IMR-90 (cell line): ENCODE data around the gene TRAF3IP1.

Experiments used
- MXI1 ChIP-seq: IDR thresholded peaks from 2 replicates; pipeline ENCODE4 v1.6.1; 2012; ENCODE audit warnings: low read depth, mild to moderate bottlenecking, low read length, moderate library complexity, borderline replicate concordance
- NFE2L2 ChIP-seq: fragments of 150-350 bp; IDR thresholded peaks from 2 replicates; pipeline ENCODE4 v1.6.1; 2016; ENCODE audit warnings: low read depth, mild to moderate bottlenecking, low read length
- POLR2A ChIP-seq: IDR thresholded peaks from 2 replicates; pipeline ENCODE4 v1.6.1; 2012; ENCODE audit warnings: mild to moderate bottlenecking, low read depth, low read length
- RCOR1 ChIP-seq: IDR thresholded peaks from 2 replicates; pipeline ENCODE4 v1.6.1; 2012; ENCODE audit warnings: mild to moderate bottlenecking, low read length, improper control_type of control experiment; ENCODE audit not compliant: insufficient replicate concordance
- TF ChIP-seq, protein P1 (sequence below): conservative IDR thresholded peaks from 2 replicates; pipeline ENCODE4 v1.5.1; 2012; ENCODE audit warnings: mild to moderate bottlenecking, low read depth, low read length, improper control_type of control experiment

DNA sequence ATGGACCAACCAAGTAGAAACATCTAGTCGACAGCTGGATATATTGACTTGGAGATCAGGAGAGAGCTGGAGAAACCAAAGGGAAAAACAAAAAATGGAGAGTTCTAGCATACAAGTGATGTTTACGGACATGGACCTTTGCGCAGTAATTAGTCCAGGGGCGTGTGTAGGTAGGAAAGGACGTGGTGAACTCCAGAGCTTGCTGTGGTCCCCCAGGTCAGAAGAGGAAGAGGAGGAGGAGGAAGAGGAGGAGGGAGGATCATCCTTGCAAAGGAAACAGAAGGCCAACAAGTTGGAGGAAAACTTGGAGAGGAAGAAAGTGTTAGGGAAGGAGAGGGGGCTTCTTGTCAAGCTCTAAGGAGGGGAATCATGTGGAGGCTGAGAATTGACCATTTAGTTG, 17.5 kb downstream of the TRAF3IP1 start:
- TF ChIP-seq MXI1, result no peak
- TF ChIP-seq, protein P1, sequence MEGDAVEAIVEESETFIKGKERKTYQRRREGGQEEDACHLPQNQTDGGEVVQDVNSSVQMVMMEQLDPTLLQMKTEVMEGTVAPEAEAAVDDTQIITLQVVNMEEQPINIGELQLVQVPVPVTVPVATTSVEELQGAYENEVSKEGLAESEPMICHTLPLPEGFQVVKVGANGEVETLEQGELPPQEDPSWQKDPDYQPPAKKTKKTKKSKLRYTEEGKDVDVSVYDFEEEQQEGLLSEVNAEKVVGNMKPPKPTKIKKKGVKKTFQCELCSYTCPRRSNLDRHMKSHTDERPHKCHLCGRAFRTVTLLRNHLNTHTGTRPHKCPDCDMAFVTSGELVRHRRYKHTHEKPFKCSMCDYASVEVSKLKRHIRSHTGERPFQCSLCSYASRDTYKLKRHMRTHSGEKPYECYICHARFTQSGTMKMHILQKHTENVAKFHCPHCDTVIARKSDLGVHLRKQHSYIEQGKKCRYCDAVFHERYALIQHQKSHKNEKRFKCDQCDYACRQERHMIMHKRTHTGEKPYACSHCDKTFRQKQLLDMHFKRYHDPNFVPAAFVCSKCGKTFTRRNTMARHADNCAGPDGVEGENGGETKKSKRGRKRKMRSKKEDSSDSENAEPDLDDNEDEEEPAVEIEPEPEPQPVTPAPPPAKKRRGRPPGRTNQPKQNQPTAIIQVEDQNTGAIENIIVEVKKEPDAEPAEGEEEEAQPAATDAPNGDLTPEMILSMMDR, result no peak
- TF ChIP-seq NFE2L2, result no peak
- TF ChIP-seq POLR2A, result no peak
- no peak for TF ChIP-seq RCOR1
